MCF 10A (cell line): ENCODE data around the gene PARD3B. TPM values are rescaled to one million over a fixed set of nuclear protein-coding genes. Genes with fewer than 3 reads are reported as not detected.

Experiments used
- BruUV-seq: library from RNA; stranded (reverse); fragments of 400-500 nt; replicated peaks from 2 replicates; lab custom pipeline; 2021; lab: Mats Ljungman, UMichigan
- CTCF ChIA-PET: fragments of 300-600 bp; sonication (Branson Sonifier 250); formaldehyde crosslinking; extraction: SDS; loops from one replicate; lab custom pipeline; 2021; ENCODE audit warnings: antibody characterized with exemption, inconsistent platforms; lab: Yijun Ruan, JAX
- POLR2A ChIA-PET: fragments of 300-600, 350-650 bp; sonication (Branson Sonifier 250); formaldehyde crosslinking; extraction: SDS; loops from one replicate; lab custom pipeline; 2020; ENCODE audit warnings: antibody characterized with exemption, inconsistent platforms; lab: Yijun Ruan, JAX
- DNase-seq: peaks from one replicate; pipeline ENCODE4 v3.0.0-alpha.2; 2018; ENCODE audit not compliant: unreplicated experiment
- H3K27ac Mint-ChIP-seq: one replicate; pipeline ENCODE4 v1.8.0; 2022; ENCODE audit warnings: mild to moderate bottlenecking, low read depth, mixed read lengths; ENCODE audit not compliant: unreplicated experiment
- H3K27me3 Mint-ChIP-seq: one replicate; pipeline ENCODE4 v1.8.0; 2022; ENCODE audit warnings: mixed read lengths; ENCODE audit not compliant: insufficient read depth, unreplicated experiment
- H3K36me3 Mint-ChIP-seq: one replicate; pipeline ENCODE4 v1.8.0; 2022; ENCODE audit warnings: mild to moderate bottlenecking, moderate library complexity, mixed read lengths; ENCODE audit not compliant: insufficient read depth, unreplicated experiment
- H3K4me1 Mint-ChIP-seq: one replicate; pipeline ENCODE4 v1.8.0; 2022; ENCODE audit warnings: mixed read lengths; ENCODE audit not compliant: insufficient read depth, unreplicated experiment
- H3K4me3 Mint-ChIP-seq: one replicate; pipeline ENCODE4 v1.8.0; 2022; ENCODE audit warnings: mild to moderate bottlenecking, moderate library complexity, mixed read lengths; ENCODE audit not compliant: unreplicated experiment
- H3K9me3 Mint-ChIP-seq: one replicate; pipeline ENCODE4 v1.8.0; 2022; ENCODE audit warnings: mixed read lengths; ENCODE audit not compliant: unreplicated experiment
- CTCF ChIP-seq: fragments of 200-600 bp; IDR thresholded peaks from one replicate; pipeline ENCODE4 v1.8.0; 2022; ENCODE audit warnings: antibody characterized with exemption, mild to moderate bottlenecking; ENCODE audit not compliant: unreplicated experiment
- intact Hi-C: fragments of 100-400 bp; cut with micrococcal nuclease; formaldehyde crosslinking; loops from 2 replicates; pipeline ENCODE4 v1.14.1; 2022
- total RNA-seq: library from RNA; stranded (reverse); gene quantifications from 2 replicates; pipeline ENCODE4 v1.2.3, GENCODE V29; 2022

PARD3B gene
- total RNA-seq, 1 experiment from 2014 or later, result 11.6 TPM

- TF ChIP-seq CTCF, result no peak
- H3K9me3 Mint-ChIP-seq, result no peaks in the 10 kb centered on the region
- ChIA-PET POLR2A (no interaction called here), CTCF (no interaction called here)
- no peak overlapping the region for H3K4me3 Mint-ChIP-seq
- no peak for DNase-seq
- no peaks in the 10 kb centered on the region for H3K36me3 Mint-ChIP-seq
- intact Hi-C loops, result no loop called here
- H3K4me1 Mint-ChIP-seq, result no peaks in the 10 kb centered on the region
- H3K27me3 Mint-ChIP-seq, result no peaks in the 10 kb centered on the region
- BruUV-seq, result no TSS peak
- H3K27ac Mint-ChIP-seq, result no peak overlapping the region
Measured at GRCh38 chr2:205189301-205189700, 644.0 kb downstream of the PARD3B start.

- no peak for TF ChIP-seq CTCF
- CTCF ChIA-PET, result interaction anchor here (0.9 kb wide), 1 partner anchor 18 kb away, joined by 3 read pairs; no protein-coding TSS in a partner anchor
- H3K9me3 Mint-ChIP-seq, result no peaks in the 10 kb centered on the region
- POLR2A ChIA-PET, result no interaction called here
- H3K4me3 Mint-ChIP-seq, result no peak overlapping the region
- H3K27ac Mint-ChIP-seq, result no peak overlapping the region
- H3K27me3 Mint-ChIP-seq, result no peaks in the 10 kb centered on the region
- DNase-seq, result no peak
- no peaks in the 10 kb centered on the region for H3K36me3 Mint-ChIP-seq
- H3K4me1 Mint-ChIP-seq, result no peaks in the 10 kb centered on the region
- BruUV-seq, result no TSS peak
- intact Hi-C loops, result no loop called here
Measured at GRCh38 chr2:205190528-205190927, 645.3 kb downstream of the PARD3B start.

- TF ChIP-seq CTCF, result no peak
- BruUV-seq, result no TSS peak
- no peak overlapping the region for H3K4me3 Mint-ChIP-seq
- POLR2A ChIA-PET, result no interaction called here
- H3K9me3 Mint-ChIP-seq, result no peaks in the 10 kb centered on the region
- H3K36me3 Mint-ChIP-seq, result no peaks in the 10 kb centered on the region
- CTCF ChIA-PET, result no interaction called here
- H3K27me3 Mint-ChIP-seq, result no peaks in the 10 kb centered on the region
- intact Hi-C loops, result no loop called here
- no peak for DNase-seq
- H3K4me1 Mint-ChIP-seq, result peaks cover 4% of the 10 kb centered on the region
- H3K27ac Mint-ChIP-seq, result no peak overlapping the region
Measured at GRCh38 chr2:205193125-205193835, 648.0 kb downstream of the PARD3B start.

GRCh38 chr2:205193836-205194228, 648.6 kb downstream of the PARD3B start:
- H3K36me3 Mint-ChIP-seq, result no peaks in the 10 kb centered on the region
- no peaks in the 10 kb centered on the region for H3K9me3 Mint-ChIP-seq
- TF ChIP-seq CTCF, result no peak
- intact Hi-C loops, result no loop called here
- H3K4me1 Mint-ChIP-seq, result peaks cover 4% of the 10 kb centered on the region
- no peaks in the 10 kb centered on the region for H3K27me3 Mint-ChIP-seq
- ChIA-PET POLR2A (no interaction called here), CTCF (no interaction called here)
- BruUV-seq, result no TSS peak
- H3K4me3 Mint-ChIP-seq, result no peak overlapping the region
- H3K27ac Mint-ChIP-seq, result no peak overlapping the region
- DNase-seq, result no peak
